ENCODE results near the gene NUP62. TPM values are rescaled to one million over a fixed set of nuclear protein-coding genes. Genes with fewer than 3 reads are reported as not detected.

Gene NUP62
- total RNA-seq, 2 experiments from 2014 or later, result 160 to 171 TPM

DNA sequence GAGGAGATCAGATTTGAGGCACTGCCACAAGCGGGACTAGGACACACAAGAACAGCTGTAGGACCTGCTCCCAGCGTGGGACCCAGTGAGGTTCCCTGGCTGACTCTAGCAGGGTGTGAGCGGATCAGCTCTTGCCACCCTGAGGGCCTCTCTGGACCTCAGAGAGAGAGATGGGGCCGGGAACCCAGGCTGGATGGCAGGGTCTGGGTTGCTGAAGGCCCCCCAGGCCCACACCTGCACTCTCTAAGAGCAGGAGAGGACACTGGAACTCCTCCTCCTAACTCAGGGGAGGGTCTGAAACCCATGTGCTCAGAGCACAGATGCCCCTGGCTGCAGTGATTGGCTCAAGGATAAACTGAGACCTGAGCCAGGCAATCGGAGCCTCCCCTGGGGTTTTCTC, 19.1 kb downstream of the NUP62 start:
- Mint-ChIP-seq H3K9me3 (no peaks in the 10 kb centered on the region), H3K4me1 (ENCODE audit: low read depth) (peaks cover 81% of the 10 kb centered on the region), H3K27me3 (no peaks in the 10 kb centered on the region), H3K36me3 (peaks cover 78% of the 10 kb centered on the region), H3K27ac (peak overlapping the region; percentile 97), H3K4me3 (no peak overlapping the region)
- intact Hi-C loops (cut with micrococcal nuclease), result loop anchor here (2.0 kb wide), 1 partner anchor 19 kb away; the partner anchor contains the start of genes ATF5 and NUP62
- no peak for DNase-seq
- ChIA-PET POLR2A (interaction anchor here (0.6 to 3.6 kb wide), 2 partner anchors 15 to 799 kb away, joined by 3 to 77 read pairs; partner anchors contain the start of gene IL4I1), CTCF (interaction anchor here (0.7 to 3.7 kb wide), 2 partner anchors 20 to 28 kb away, joined by 3 to 11 read pairs; no protein-coding TSS in a partner anchor)

GRCh38 chr19:49908480-49909420, 20.6 kb downstream of the NUP62 start:
- POLR2A ChIA-PET, result interaction anchor here (1.0 to 1.9 kb wide), 3 partner anchors 11 to 19 kb away, joined by 4 to 7 read pairs (median 5); no protein-coding TSS in a partner anchor
- peaks cover 66% of the 10 kb centered on the region for H3K36me3 Mint-ChIP-seq
- intact Hi-C loops (cut with micrococcal nuclease), result no loop called here
- H3K4me3 Mint-ChIP-seq, result no peak overlapping the region
- CTCF ChIA-PET, result interaction anchor here (0.6 kb wide), 1 partner anchor 62 kb away, joined by 3 read pairs; no protein-coding TSS in a partner anchor
- peaks cover 78% of the 10 kb centered on the region for H3K4me1 Mint-ChIP-seq (ENCODE audit: low read depth)
- no peaks in the 10 kb centered on the region for H3K9me3 Mint-ChIP-seq
- no peaks in the 10 kb centered on the region for H3K27me3 Mint-ChIP-seq
- DNase-seq, result no peak
- peak overlapping the region; percentile 72 for H3K27ac Mint-ChIP-seq

GRCh38 chr19:49907745-49908446, 21.4 kb downstream of the NUP62 start:
- intact Hi-C loops (cut with micrococcal nuclease), result no loop called here

DNA sequence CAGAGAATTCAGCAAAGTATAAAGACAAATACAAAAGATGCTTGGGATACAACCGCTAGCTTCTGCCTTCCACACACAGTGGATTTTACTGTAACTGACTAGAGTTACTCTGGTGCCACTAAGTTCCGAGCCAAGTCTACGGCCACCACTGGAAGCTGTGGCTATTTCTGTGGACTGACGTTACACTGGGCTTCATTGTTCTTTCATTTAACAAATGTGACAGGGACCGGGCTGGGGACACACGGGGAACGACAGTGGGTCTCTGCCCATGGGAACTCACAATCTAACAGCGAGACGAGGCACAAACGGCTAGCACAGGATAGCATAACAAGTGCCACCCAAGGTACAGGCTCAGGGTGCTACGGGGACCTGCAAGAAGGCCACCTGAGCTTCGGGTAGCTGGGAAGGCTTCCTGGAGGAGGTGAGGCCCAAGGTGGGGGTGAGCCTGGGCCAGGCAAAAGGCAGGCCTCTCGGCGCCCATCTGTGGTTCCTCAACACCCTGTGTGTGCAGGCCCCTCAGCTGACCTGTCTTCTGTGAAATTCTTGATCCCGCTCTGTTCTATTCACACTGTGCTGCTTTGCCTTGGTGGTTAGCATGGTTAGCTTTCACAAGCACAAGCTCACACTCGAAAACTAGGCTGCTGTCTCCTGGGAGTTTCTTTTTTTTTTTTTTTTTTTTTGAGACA, 22.3 kb downstream of the NUP62 start:
- POLR2A ChIA-PET, result interaction anchor here (0.8 to 1.9 kb wide), 3 partner anchors 9 to 21 kb away, joined by 3 to 5 read pairs (median 4); no protein-coding TSS in a partner anchor
- peaks cover 69% of the 10 kb centered on the region for H3K4me1 Mint-ChIP-seq (ENCODE audit: low read depth)
- no peak overlapping the region for H3K4me3 Mint-ChIP-seq
- H3K36me3 Mint-ChIP-seq, result peaks cover 52% of the 10 kb centered on the region
- no peak for DNase-seq
- H3K9me3 Mint-ChIP-seq, result no peaks in the 10 kb centered on the region
- intact Hi-C loops (cut with micrococcal nuclease), result no loop called here
- CTCF ChIA-PET, result no interaction called here
- no peaks in the 10 kb centered on the region for H3K27me3 Mint-ChIP-seq
- H3K27ac Mint-ChIP-seq, result peak overlapping the region; percentile 72

More at GRCh38 chr19:49907745-49908446, 21.4 kb downstream of the NUP62 start:
- H3K4me3 Mint-ChIP-seq, result no peak overlapping the region
- CTCF ChIA-PET, result interaction anchor here (0.6 kb wide), 1 partner anchor 61 kb away, joined by 3 read pairs; no protein-coding TSS in a partner anchor
- peaks cover 76% of the 10 kb centered on the region for H3K4me1 Mint-ChIP-seq (ENCODE audit: low read depth)
- POLR2A ChIA-PET, result interaction anchor here (1.5 to 1.9 kb wide), 3 partner anchors 10 to 20 kb away, joined by 4 to 7 read pairs (median 5); no protein-coding TSS in a partner anchor
- no peaks in the 10 kb centered on the region for H3K27me3 Mint-ChIP-seq
- peak; percentile 22 for DNase-seq
- peak overlapping the region; percentile 72 for H3K27ac Mint-ChIP-seq
- peaks cover 58% of the 10 kb centered on the region for H3K36me3 Mint-ChIP-seq
- H3K9me3 Mint-ChIP-seq, result no peaks in the 10 kb centered on the region

GRCh38 chr19:49904136-49904535, 25.2 kb downstream of the NUP62 start:
- peaks cover 33% of the 10 kb centered on the region for H3K36me3 Mint-ChIP-seq
- no peaks in the 10 kb centered on the region for H3K27me3 Mint-ChIP-seq
- CTCF ChIA-PET, result no interaction called here
- H3K9me3 Mint-ChIP-seq, result no peaks in the 10 kb centered on the region
- peak overlapping the region; percentile 49 for H3K27ac Mint-ChIP-seq
- no peak for DNase-seq
- intact Hi-C loops (cut with micrococcal nuclease), result no loop called here
- POLR2A ChIA-PET, result no interaction called here
- H3K4me3 Mint-ChIP-seq, result no peak overlapping the region
- peaks cover 49% of the 10 kb centered on the region for H3K4me1 Mint-ChIP-seq (ENCODE audit: low read depth)

- H3K27me3 Mint-ChIP-seq, result no peaks in the 10 kb centered on the region
- peaks cover 62% of the 10 kb centered on the region for H3K4me1 Mint-ChIP-seq (ENCODE audit: low read depth)
- no peaks in the 10 kb centered on the region for H3K9me3 Mint-ChIP-seq
- H3K27ac Mint-ChIP-seq, result peak within 1 kb of the TSS; percentile 100
- CTCF ChIA-PET, result interaction anchor here (1.0 to 1.4 kb wide), 2 partner anchors 15 to 345 kb away, joined by 3 to 14 read pairs; no protein-coding TSS in a partner anchor
- DNase-seq, result peak; percentile 87
- H3K4me3 Mint-ChIP-seq, result peak within 1 kb of the TSS; percentile 87
- H3K36me3 Mint-ChIP-seq, result peaks cover 33% of the 10 kb centered on the region
- POLR2A ChIA-PET, result interaction anchor here (1.0 to 7.2 kb wide), 8 partner anchors 10 to 257 kb away, joined by 4 to 77 read pairs (median 6); partner anchors contain the start of genes AKT1S1, ATF5, NUP62 and TBC1D17
- intact Hi-C loops (cut with micrococcal nuclease), result loop anchor here (1.0 to 2.0 kb wide), 5 partner anchors 14 to 46 kb away; partner anchors contain the start of genes AKT1S1, ATF5, NUP62 and PTOV1
These were observed 32.3 kb downstream of the NUP62 start, which contains the start of gene IL4I1 for GRCh38 chr19:49896863-49897621. Gene IL4I1, minus strand, starts transcription at chr19:49896887. Its CDS starts 727 bp downstream, at chr19:49896160.

DNA sequence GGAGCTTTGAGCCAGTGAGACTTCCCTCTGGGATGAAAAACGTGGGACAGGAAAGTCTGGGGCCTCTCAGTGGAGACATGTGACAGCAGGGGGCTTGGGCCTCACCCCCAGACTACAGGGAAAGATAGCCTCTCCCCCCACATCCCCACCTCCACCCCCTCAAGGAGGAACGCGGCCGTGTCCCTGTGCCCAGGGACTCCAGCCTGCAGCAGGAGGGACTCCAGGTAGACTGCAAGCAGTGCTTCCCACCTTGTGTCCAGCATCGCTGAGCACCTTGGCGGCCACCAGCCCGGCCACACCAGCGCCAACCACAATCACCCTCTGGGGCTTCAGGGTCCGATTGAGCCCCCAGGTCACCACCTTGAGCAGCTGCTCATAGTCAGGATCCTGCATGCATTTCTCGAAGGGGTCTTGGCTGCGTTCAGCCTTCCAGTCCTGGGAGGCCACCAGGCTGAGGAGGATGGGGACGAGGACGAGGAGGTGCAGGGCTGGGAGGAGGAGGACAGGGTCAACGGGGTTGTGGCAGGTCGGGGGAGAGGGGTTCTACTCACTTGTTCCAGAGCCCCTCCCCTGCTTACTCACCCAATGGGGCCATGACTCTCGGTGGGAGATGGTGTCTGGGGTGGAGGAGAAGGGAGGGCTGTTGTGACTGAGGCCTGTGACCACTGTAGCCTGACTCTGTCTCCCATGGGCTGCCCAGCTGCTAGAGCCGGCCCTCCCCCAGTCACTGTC, 33.6 kb downstream of the NUP62 start:
- CTCF ChIA-PET, result interaction anchor here (1.3 to 2.8 kb wide), 2 partner anchors 16 to 26 kb away, joined by 3 to 15 read pairs; no protein-coding TSS in a partner anchor
- POLR2A ChIA-PET, result interaction anchor here (0.6 to 7.2 kb wide), 7 partner anchors 13 to 1430 kb away, joined by 5 to 77 read pairs (median 7); partner anchors contain the start of genes AKT1S1, ATF5, NUP62 and TBC1D17
- H3K36me3 Mint-ChIP-seq, result peaks cover 43% of the 10 kb centered on the region
- H3K27ac Mint-ChIP-seq, result peak overlapping the region; percentile 100
- no peaks in the 10 kb centered on the region for H3K9me3 Mint-ChIP-seq
- intact Hi-C loops (cut with micrococcal nuclease), result loop anchor here (2.0 kb wide), 1 partner anchor 45 kb away; the partner anchor contains the start of gene PTOV1
- peaks cover 71% of the 10 kb centered on the region for H3K4me1 Mint-ChIP-seq (ENCODE audit: low read depth)
- H3K4me3 Mint-ChIP-seq, result peak overlapping the region; percentile 87
- no peaks in the 10 kb centered on the region for H3K27me3 Mint-ChIP-seq
- DNase-seq, result peak; percentile 83

- H3K9me3 Mint-ChIP-seq, result no peaks in the 10 kb centered on the region
- ChIA-PET POLR2A (interaction anchor here (0.6 to 7.2 kb wide), 7 partner anchors 13 to 1430 kb away, joined by 3 to 77 read pairs (median 7); partner anchors contain the start of genes AKT1S1, ALDH16A1, ATF5 and NUP62), CTCF (interaction anchor here (1.2 to 2.8 kb wide), 4 partner anchors 16 to 90 kb away, joined by 3 to 15 read pairs (median 5); no protein-coding TSS in a partner anchor)
- H3K4me1 Mint-ChIP-seq (ENCODE audit: low read depth), result peaks cover 75% of the 10 kb centered on the region
- intact Hi-C loops (cut with micrococcal nuclease), result no loop called here
- H3K4me3 Mint-ChIP-seq, result peak overlapping the region; percentile 87
- peaks cover 47% of the 10 kb centered on the region for H3K36me3 Mint-ChIP-seq
- H3K27ac Mint-ChIP-seq, result peak overlapping the region; percentile 100
- peak; percentile 87 for DNase-seq
- H3K27me3 Mint-ChIP-seq, result no peaks in the 10 kb centered on the region
These were observed 34.3 kb downstream of the NUP62 start for GRCh38 chr19:49894879-49895565.

GRCh38 chr19:49894011-49894664, 35.2 kb downstream of the NUP62 start:
- Mint-ChIP-seq H3K4me3 (peak overlapping the region; percentile 87), H3K4me1 (ENCODE audit: low read depth) (peaks cover 78% of the 10 kb centered on the region), H3K9me3 (no peaks in the 10 kb centered on the region), H3K27me3 (no peaks in the 10 kb centered on the region), H3K27ac (peak overlapping the region; percentile 100), H3K36me3 (peaks cover 55% of the 10 kb centered on the region)
- intact Hi-C loops (cut with micrococcal nuclease), result no loop called here
- ChIA-PET CTCF (interaction anchor here (1.2 to 2.8 kb wide), 3 partner anchors 17 to 90 kb away, joined by 4 to 15 read pairs (median 6); no protein-coding TSS in a partner anchor), POLR2A (interaction anchor here (1.0 to 7.2 kb wide), 5 partner anchors 12 to 441 kb away, joined by 3 to 77 read pairs (median 7); partner anchors contain the start of genes ALDH16A1, ATF5 and NUP62)
- DNase-seq, result peak; percentile 49

Measured in activated CD4-positive, alpha-beta memory T cell treated with anti-CD3 and anti-CD28 coated beads for 36 hours (primary cell).